ENCODE results near the gene CCL3.

GRCh38 chr17:36136036-36136435 lies 46.1 kb upstream of the CCL3 start:
- TF ChIP-seq CTCF (optimal IDR thresholded peaks at IDR 0.05 in 1 of 3, IDR thresholded peaks at IDR 0.05 in 1 of 3, conservative IDR thresholded peaks at IDR 0.05 in 1 of 3; ENCODE audit: extremely low read depth in 1 of 3, insufficient read depth in 2 of 3, low read length in 3 of 3) (no peak), EZH2 (IDR thresholded peaks at IDR 0.05; ENCODE audit: low read length) (no peak)

Measured in keratinocyte (primary cell).